Pulmonary artery endothelial cell (primary cell): ENCODE data around the gene RHO. TPM values are rescaled to one million over a fixed set of nuclear protein-coding genes. Genes with fewer than 3 reads are reported as not detected.
A peak's percentile ranks its signal among the peaks of the same experiment; 100 is the strongest.

Experiments used
- DNase-seq: peaks from one replicate; pipeline ENCODE4 v3.0.0-alpha.2; 2011; ENCODE audit warnings: low read depth, low spot score
- total RNA-seq: library from RNA; depleted of rRNA; stranded (reverse); fragments of >200 nt; gene quantifications from 2 replicates; pipeline ENCODE4 v1.2.3, GENCODE V29; 2014

The RHO gene
- total RNA-seq, 1 donor from 2014 or later: not detected

- no peak for DNase-seq
Measured at GRCh38 chr3:129559565-129560079, 31.2 kb downstream of the RHO start.

GRCh38 chr3:129560269-129560787 lies 31.9 kb downstream of the RHO start:
- no peak for DNase-seq

GRCh38 chr3:129560911-129561594 lies 32.6 kb downstream of the RHO start:
- DNase-seq: peak; percentile 51

GRCh38 chr3:129561619-129562248 lies 33.3 kb downstream of the RHO start:
- no peak for DNase-seq

GRCh38 chr3:129562803-129563202 lies 34.4 kb downstream of the RHO start:
- DNase-seq: no peak

- no peak for DNase-seq
Measured at GRCh38 chr3:129563332-129563731, 34.9 kb downstream of the RHO start.

GRCh38 chr3:129563850-129564535 lies 35.6 kb downstream of the RHO start:
- DNase-seq: no peak

- no peak for DNase-seq
Measured at GRCh38 chr3:129564981-129565644, 36.7 kb downstream of the RHO start.

GRCh38 chr3:129565902-129566301 lies 37.5 kb downstream of the RHO start:
- DNase-seq: no peak

- DNase-seq: no peak
Measured at GRCh38 chr3:129567176-129567705, 38.8 kb downstream of the RHO start.

- no peak for DNase-seq
Measured at GRCh38 chr3:129567939-129568338, 39.5 kb downstream of the RHO start.

GRCh38 chr3:129569856-129570255 lies 41.4 kb downstream of the RHO start:
- no peak for DNase-seq

- no peak for DNase-seq
Measured at GRCh38 chr3:129571605-129572547, 43.4 kb downstream of the RHO start.

GRCh38 chr3:129572603-129573002 lies 44.2 kb downstream of the RHO start:
- no peak for DNase-seq

- no peak for DNase-seq
Measured at GRCh38 chr3:129573493-129573892, 45.1 kb downstream of the RHO start.

GRCh38 chr3:129574206-129574605 lies 45.8 kb downstream of the RHO start:
- DNase-seq: no peak

GRCh38 chr3:129575233-129575996 lies 47.0 kb downstream of the RHO start:
- no peak for DNase-seq

GRCh38 chr3:129575997-129576384 lies 47.6 kb downstream of the RHO start:
- DNase-seq: no peak

- DNase-seq: no peak
Measured at GRCh38 chr3:129576514-129577352, 48.3 kb downstream of the RHO start.
